Osteoblast (primary cell): ENCODE measurements around the gene CPEB4. TPM values are rescaled to one million over a fixed set of nuclear protein-coding genes. Genes with fewer than 3 reads are reported as not detected.

ENCODE experiments used
- DNase-seq: peaks from one replicate; pipeline ENCODE4 v3.0.0; 2011; ENCODE audit warnings: low spot score, mixed read lengths; ENCODE audit not compliant: insufficient read length; ENCODE audit errors: missing footprints
- H2AFZ ChIP-seq: 2 replicates; pipeline ENCODE4 v1.6.0; 2011; ENCODE audit warnings: mild to moderate bottlenecking, low read length
- H3K27ac ChIP-seq: 2 replicates; pipeline ENCODE4 v1.5.1; 2011; ENCODE audit warnings: mild to moderate bottlenecking, low read depth, low read length, moderate library complexity
- H3K27me3 ChIP-seq: 2 replicates; pipeline ENCODE4 v1.6.0; 2012; ENCODE audit warnings: mild to moderate bottlenecking, control low read depth, inconsistent platforms, low read length, moderate library complexity; ENCODE audit not compliant: insufficient read depth
- H3K36me3 ChIP-seq: 2 replicates; pipeline ENCODE4 v1.5.1; 2011; ENCODE audit warnings: mild to moderate bottlenecking, low read length, control low read depth, moderate library complexity; ENCODE audit not compliant: insufficient read depth
- H3K4me1 ChIP-seq: 2 replicates; pipeline ENCODE4 v1.5.1; 2011; ENCODE audit warnings: mild to moderate bottlenecking, low read length, control low read depth, moderate library complexity; ENCODE audit not compliant: insufficient read depth
- H3K4me2 ChIP-seq: 2 replicates; pipeline ENCODE4 v1.6.0; 2011; ENCODE audit warnings: mild to moderate bottlenecking, low read length; ENCODE audit not compliant: insufficient read depth
- H3K4me3 ChIP-seq: fragments of 200-600 bp; sonication (generic); 3 replicates; pipeline ENCODE4 v1.5.1; 2012; ENCODE audit warnings: mild to moderate bottlenecking, low read length, inconsistent platforms; ENCODE audit not compliant: insufficient read depth
- H3K79me2 ChIP-seq: 2 replicates; pipeline ENCODE4 v1.6.0; 2012; ENCODE audit warnings: mild to moderate bottlenecking, low read length, control low read depth, inconsistent platforms; ENCODE audit not compliant: insufficient read depth
- H3K9me3 ChIP-seq: 2 replicates; pipeline ENCODE4 v1.5.1; 2011; ENCODE audit warnings: low read depth, low read length, control low read depth
- H4K20me1 ChIP-seq: 2 replicates; pipeline ENCODE4 v1.6.0; 2012; ENCODE audit warnings: mild to moderate bottlenecking, low read length, control low read depth; ENCODE audit not compliant: insufficient read depth
- total RNA-seq: library from RNA; depleted of rRNA; stranded (reverse); fragments of >200 nt; gene quantifications from 2 replicates; pipeline ENCODE4 v1.2.3, GENCODE V29; 2012
- TF ChIP-seq, protein P1 (sequence below): IDR thresholded peaks from 2 replicates; pipeline ENCODE4 v1.5.1; 2011; ENCODE audit warnings: mild to moderate bottlenecking, low read depth, low read length, moderate library complexity; ENCODE audit errors: extremely low read depth

CPEB4 gene
- total RNA-seq, 1 donor: 41.6 TPM

DNA sequence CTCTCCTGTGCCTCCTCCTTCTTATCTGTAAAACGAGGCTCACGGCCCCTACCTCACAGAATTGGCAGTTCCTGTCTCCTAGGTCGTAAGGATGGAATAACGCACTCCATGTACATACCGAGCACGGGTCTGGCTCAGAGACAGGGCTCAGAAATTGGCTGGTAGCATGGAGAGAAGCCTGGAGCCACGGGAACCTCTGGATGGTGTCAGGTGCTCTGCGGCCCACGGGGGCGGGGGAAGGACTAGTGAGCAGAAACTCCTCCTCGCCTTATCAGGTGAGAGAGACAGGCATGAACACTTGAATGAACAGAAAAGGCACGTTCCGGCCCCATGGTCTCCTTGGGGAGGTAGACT, 85.4 kb downstream of the CPEB4 start:
- no peak for DNase-seq
- H3K4me2 ChIP-seq: peak overlapping the region; percentile 98
- H3K9me3 ChIP-seq: no peaks in the 10 kb centered on the region
- peaks cover 17% of the 10 kb centered on the region for H3K4me1 ChIP-seq
- TF ChIP-seq, protein P1, sequence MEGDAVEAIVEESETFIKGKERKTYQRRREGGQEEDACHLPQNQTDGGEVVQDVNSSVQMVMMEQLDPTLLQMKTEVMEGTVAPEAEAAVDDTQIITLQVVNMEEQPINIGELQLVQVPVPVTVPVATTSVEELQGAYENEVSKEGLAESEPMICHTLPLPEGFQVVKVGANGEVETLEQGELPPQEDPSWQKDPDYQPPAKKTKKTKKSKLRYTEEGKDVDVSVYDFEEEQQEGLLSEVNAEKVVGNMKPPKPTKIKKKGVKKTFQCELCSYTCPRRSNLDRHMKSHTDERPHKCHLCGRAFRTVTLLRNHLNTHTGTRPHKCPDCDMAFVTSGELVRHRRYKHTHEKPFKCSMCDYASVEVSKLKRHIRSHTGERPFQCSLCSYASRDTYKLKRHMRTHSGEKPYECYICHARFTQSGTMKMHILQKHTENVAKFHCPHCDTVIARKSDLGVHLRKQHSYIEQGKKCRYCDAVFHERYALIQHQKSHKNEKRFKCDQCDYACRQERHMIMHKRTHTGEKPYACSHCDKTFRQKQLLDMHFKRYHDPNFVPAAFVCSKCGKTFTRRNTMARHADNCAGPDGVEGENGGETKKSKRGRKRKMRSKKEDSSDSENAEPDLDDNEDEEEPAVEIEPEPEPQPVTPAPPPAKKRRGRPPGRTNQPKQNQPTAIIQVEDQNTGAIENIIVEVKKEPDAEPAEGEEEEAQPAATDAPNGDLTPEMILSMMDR: no peak
- H2AFZ ChIP-seq: peak overlapping the region; percentile 99
- no peaks in the 10 kb centered on the region for H3K79me2 ChIP-seq
- H3K27me3 ChIP-seq: no peaks in the 10 kb centered on the region
- H4K20me1 ChIP-seq: no peaks in the 10 kb centered on the region
- peak overlapping the region; percentile 69 for H3K4me3 ChIP-seq
- H3K36me3 ChIP-seq: no peaks in the 10 kb centered on the region
- no peak overlapping the region for H3K27ac ChIP-seq

DNA sequence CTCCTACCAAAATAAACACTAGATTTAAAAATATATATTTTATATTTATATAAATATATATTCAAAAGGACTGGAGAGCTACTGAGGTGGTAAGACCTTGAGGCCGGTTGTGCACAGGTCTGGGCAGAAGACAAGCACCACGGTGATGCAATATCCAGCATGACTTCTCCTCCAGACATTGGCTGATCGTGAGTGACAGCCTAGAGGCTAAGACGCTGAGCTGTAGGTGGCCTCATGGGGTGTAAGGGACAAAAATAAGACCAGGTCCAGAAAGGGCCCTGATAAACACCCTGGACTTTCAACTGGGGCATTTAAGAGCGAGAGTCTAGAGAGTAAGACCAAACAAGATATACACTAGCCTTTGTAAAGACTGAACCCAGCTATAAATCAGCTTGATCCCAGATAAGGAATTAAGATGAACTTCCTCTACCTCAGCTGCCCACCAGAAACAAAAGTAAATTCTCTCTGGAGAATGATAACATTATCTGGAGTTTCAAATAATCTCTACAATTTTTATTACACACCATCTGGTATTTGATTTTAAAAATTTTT, 86.6 kb downstream of the CPEB4 start:
- Histone ChIP-seq H3K79me2 (no peaks in the 10 kb centered on the region), H4K20me1 (no peaks in the 10 kb centered on the region), H2AFZ (no peak overlapping the region), H3K4me2 (no peak overlapping the region), H3K4me3 (no peak overlapping the region), H3K9me3 (no peaks in the 10 kb centered on the region), H3K4me1 (peaks cover 13% of the 10 kb centered on the region), H3K27ac (no peak overlapping the region), H3K27me3 (peaks cover under 1% of the 10 kb centered on the region), H3K36me3 (no peaks in the 10 kb centered on the region)
- TF ChIP-seq, protein P1: no peak
- no peak for DNase-seq

DNA sequence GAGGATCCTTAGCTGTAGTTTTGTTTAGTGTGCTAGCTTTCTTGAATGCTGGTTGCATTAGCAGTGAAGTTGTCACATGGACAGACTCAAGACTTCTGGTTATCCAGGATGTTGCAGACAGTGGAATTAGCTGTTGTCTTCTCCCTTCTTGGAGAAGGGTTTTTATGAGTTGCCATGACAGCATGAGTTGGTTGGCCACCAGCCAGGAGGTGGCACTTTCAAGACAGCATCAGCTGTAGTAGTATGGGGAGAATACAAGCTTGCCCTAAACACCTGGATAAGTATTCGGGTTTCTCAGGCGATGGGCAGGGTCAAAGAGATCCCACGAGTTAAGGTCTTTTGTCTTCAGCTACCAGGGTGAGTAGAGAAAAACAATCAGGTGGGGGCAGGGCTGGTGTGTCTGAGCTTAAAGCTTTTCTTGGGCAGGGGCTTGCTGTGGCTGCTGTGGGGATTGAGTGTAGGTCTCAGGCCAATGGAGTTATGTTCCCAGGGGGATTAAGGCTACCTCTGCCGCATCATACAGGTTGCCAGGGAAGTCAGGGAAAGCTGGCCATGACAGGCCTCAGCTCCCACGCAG, 93.1 kb downstream of the CPEB4 start:
- Histone ChIP-seq H3K4me1 (no peaks in the 10 kb centered on the region), H3K4me3 (no peak overlapping the region), H3K4me2 (no peak overlapping the region), H3K79me2 (no peaks in the 10 kb centered on the region), H2AFZ (no peak overlapping the region), H3K27me3 (peaks cover 10% of the 10 kb centered on the region), H3K9me3 (no peaks in the 10 kb centered on the region), H3K36me3 (no peaks in the 10 kb centered on the region), H3K27ac (no peak overlapping the region), H4K20me1 (no peaks in the 10 kb centered on the region)
- no peak for DNase-seq
- TF ChIP-seq, protein P1: no peak

DNA sequence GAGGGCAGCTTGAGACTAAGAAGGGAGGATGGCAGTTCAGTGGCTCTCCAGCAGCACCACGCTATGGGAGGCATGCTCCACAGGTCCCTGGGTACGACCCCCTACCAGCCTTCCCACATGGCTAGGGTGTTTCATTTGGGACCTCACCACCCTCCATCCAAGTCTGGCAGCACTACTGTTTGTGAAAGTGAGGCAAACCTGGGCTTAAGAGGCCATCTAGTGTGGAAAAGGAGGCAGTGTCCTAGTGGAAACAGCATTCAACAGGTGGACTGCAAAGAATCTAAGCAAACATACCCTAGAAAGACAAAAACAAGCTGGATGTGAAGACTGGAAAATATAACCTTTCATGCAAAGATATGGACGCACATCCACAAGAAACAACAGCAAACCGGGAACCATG, 96.1 kb downstream of the CPEB4 start:
- Histone ChIP-seq H3K79me2 (no peaks in the 10 kb centered on the region), H3K4me3 (no peak overlapping the region), H3K4me2 (no peak overlapping the region), H4K20me1 (no peaks in the 10 kb centered on the region), H2AFZ (no peak overlapping the region), H3K27me3 (peaks cover 10% of the 10 kb centered on the region), H3K36me3 (no peaks in the 10 kb centered on the region), H3K4me1 (no peaks in the 10 kb centered on the region), H3K9me3 (no peaks in the 10 kb centered on the region), H3K27ac (no peak overlapping the region)
- DNase-seq: no peak
- TF ChIP-seq, protein P1: peak; percentile 55
